Measurements from ENCODE around the gene SCARB2.

Gene SCARB2

GRCh38 chr4:76197971-76198410, 15.6 kb downstream of the SCARB2 start:
- peak; percentile 28 to 60 for DNase-seq

- DNase-seq: no peak
Measured at GRCh38 chr4:76197031-76197743, 16.4 kb downstream of the SCARB2 start.

- DNase-seq: no peak
Measured at GRCh38 chr4:76196376-76196775, 17.2 kb downstream of the SCARB2 start.

- DNase-seq: no peak
Measured at GRCh38 chr4:76195326-76195725, 18.3 kb downstream of the SCARB2 start.

- no peak for DNase-seq
Measured at GRCh38 chr4:76194325-76194724, 19.3 kb downstream of the SCARB2 start.

GRCh38 chr4:76192236-76192635, 21.4 kb downstream of the SCARB2 start:
- DNase-seq: no peak

GRCh38 chr4:76188557-76188956, 25.1 kb downstream of the SCARB2 start:
- DNase-seq: no peak

- no peak for DNase-seq
Measured at GRCh38 chr4:76188149-76188548, 25.5 kb downstream of the SCARB2 start.

- no peak for DNase-seq
Measured at GRCh38 chr4:76187152-76187551, 26.5 kb downstream of the SCARB2 start.

- DNase-seq: no peak
Measured at GRCh38 chr4:76182463-76182862, 31.2 kb downstream of the SCARB2 start.

GRCh38 chr4:76179398-76180318, 34.0 kb downstream of the SCARB2 start:
- DNase-seq: peak; percentile 63 to 79

GRCh38 chr4:76178296-76178695, 35.3 kb downstream of the SCARB2 start:
- DNase-seq: no peak

- DNase-seq: no peak
Measured at GRCh38 chr4:76177709-76178108, 35.9 kb downstream of the SCARB2 start.

- no peak for DNase-seq
Measured at GRCh38 chr4:76175336-76175735, 38.3 kb downstream of the SCARB2 start.

GRCh38 chr4:76174216-76174615, 39.4 kb downstream of the SCARB2 start:
- DNase-seq: no peak

GRCh38 chr4:76168688-76169087, 44.9 kb downstream of the SCARB2 start:
- no peak for DNase-seq

GRCh38 chr4:76166480-76166879, 47.1 kb downstream of the SCARB2 start:
- DNase-seq: no peak

GRCh38 chr4:76160355-76160754, 53.3 kb downstream of the SCARB2 start:
- DNase-seq: no peak

- no peak for DNase-seq
Measured at GRCh38 chr4:76156635-76157034, 57.0 kb downstream of the SCARB2 start.

- DNase-seq: no peak
Measured at GRCh38 chr4:76155979-76156378, 57.6 kb downstream of the SCARB2 start.

- DNase-seq: no peak
Measured at GRCh38 chr4:76153356-76153755, 60.3 kb downstream of the SCARB2 start.

- peak; percentile 92 for DNase-seq
Measured at GRCh38 chr4:76148142-76148865, 65.3 kb downstream of the SCARB2 start, which contains the start of gene NUP54. TSS of gene NUP54 (minus strand) at chr4:76148397. CDS start at chr4:76148374, 23 bp downstream.

- DNase-seq: peak; percentile 40 to 64
Measured at GRCh38 chr4:76147454-76148141, 66.0 kb downstream of the SCARB2 start.

All from NCI-H1930 (cell line).